Gastrocnemius medialis (tissue), 4 donors: ENCODE measurements around the gene TTYH3. TPM values are rescaled to one million over a fixed set of nuclear protein-coding genes. Genes with fewer than 3 reads are reported as not detected.

ENCODE experiments used
- ATAC-seq, 2 donors: fragments of 150-250 bp; one replicate each; pipeline ENCODE4 v1.9.1; 2016
- DNase-seq, 2 donors: peaks; one replicate each; pipeline ENCODE4 v3.0.0-alpha.2; 2019
- H3K27ac ChIP-seq, 4 donors: fragments of 200-600 bp; sonication (generic); 1 replicate in 1 of 4; 2 replicates in 3 of 4; pipeline ENCODE4 v1.5.1; 2016 to 2018; ENCODE audit warnings: mild to moderate bottlenecking in 2 of 4, moderate library complexity in 1 of 4
- H3K27me3 ChIP-seq, 3 donors: fragments of 200-600 bp; sonication (generic) in 2 of 3; 1 replicate in 1 of 3; 2 replicates in 2 of 3; pipeline versions ENCODE4 v1.5.1 to v1.6.0; 2016 to 2019; ENCODE audit warnings: mild to moderate bottlenecking in 1 of 3, moderate library complexity in 1 of 3
- H3K36me3 ChIP-seq, 2 donors: fragments of 200-600 bp; sonication (generic) in 1 of 2; one replicate each; pipeline ENCODE4 v1.5.1; 2017 to 2018
- H3K4me1 ChIP-seq, 2 donors: fragments of 200-600 bp; sonication (generic) in 1 of 2; one replicate each; pipeline ENCODE4 v1.5.1; 2016 to 2017; ENCODE audit warnings: mild to moderate bottlenecking in 2 of 2
- H3K4me3 ChIP-seq, 4 donors: fragments of 200-600 bp; sonication (generic) in 3 of 4; 1 replicate in 1 of 4; 2 replicates in 3 of 4; pipeline ENCODE4 v1.5.1; 2016 to 2019; ENCODE audit warnings: mild to moderate bottlenecking in 2 of 4
- H3K9me3 ChIP-seq, 3 donors: fragments of 200-600 bp; sonication (generic) in 2 of 3; 1 replicate in 1 of 3; 2 replicates in 2 of 3; pipeline ENCODE4 v1.5.1; 2016 to 2019
- CTCF ChIP-seq, 5 experiments: fragments of 450-650 bp in 3 of 5; fragments of 200-600 bp in 2 of 5; sonication (generic) in 2 of 5; IDR thresholded peaks in 4 of 5; conservative IDR thresholded peaks in 1 of 5; 1 replicate in 4 of 5; 2 replicates in 1 of 5; pipeline ENCODE4 v1.5.1; 2016 to 2019; ENCODE audit warnings: antibody characterized with exemption in 5 of 5, mild to moderate bottlenecking in 3 of 5, moderate library complexity in 3 of 5
- POLR2A ChIP-seq, 2 donors: fragments of 450-650 bp; IDR thresholded peaks; one replicate each; pipeline ENCODE4 v1.6.1; 2017; ENCODE audit warnings: antibody characterized with exemption in 2 of 2, mild to moderate bottlenecking in 2 of 2, moderate library complexity in 2 of 2
- in situ Hi-C, 4 donors: fragments of 200-750 bp; cut with MboI; loops; one replicate each; pipeline versions ENCODE4 v1.15.0 to v1.8.0; 2017; ENCODE audit warnings: low sequenced_read_pairs in 4 of 4
- intact Hi-C: fragments of 100-400 bp; cut with DNase I; formaldehyde crosslinking; loops from one replicate; pipeline ENCODE4 v1.15.1; 2023; ENCODE audit warnings: low total_unique reads
- total RNA-seq, 4 donors: library from RNA; depleted of rRNA; stranded (reverse); fragments of >200 nt; gene quantifications; one replicate each; pipeline versions ENCODE4 v1.1.0 to v1.2.3, GENCODE V29; 2016

TTYH3 gene
- total RNA-seq, 4 donors from 2014 or later, result 2.9 to 14.8 (median 5.2) TPM

GRCh38 chr7:2602406-2603043 lies 29.3 kb upstream of the TTYH3 start:
- Histone ChIP-seq H3K36me3 (peaks cover 0 to 14% of the 10 kb centered on the region in 2 donors), H3K27ac (no peak overlapping the region), H3K27me3 (no peaks in the 10 kb centered on the region), H3K4me1 (peaks cover 0 to 7% of the 10 kb centered on the region in 2 donors), H3K4me3 (no peak overlapping the region), H3K9me3 (no peaks in the 10 kb centered on the region)
- no peak for DNase-seq
- no peak for TF ChIP-seq CTCF (IDR thresholded peaks at IDR 0.05 in 4 of 5, conservative IDR thresholded peaks at IDR 0.05 in 1 of 5)
- no peak for TF ChIP-seq POLR2A (IDR thresholded peaks at IDR 0.05)
- in situ Hi-C loops (no loop called here), intact Hi-C loops (no loop called here)
- no peak for ATAC-seq

DNA sequence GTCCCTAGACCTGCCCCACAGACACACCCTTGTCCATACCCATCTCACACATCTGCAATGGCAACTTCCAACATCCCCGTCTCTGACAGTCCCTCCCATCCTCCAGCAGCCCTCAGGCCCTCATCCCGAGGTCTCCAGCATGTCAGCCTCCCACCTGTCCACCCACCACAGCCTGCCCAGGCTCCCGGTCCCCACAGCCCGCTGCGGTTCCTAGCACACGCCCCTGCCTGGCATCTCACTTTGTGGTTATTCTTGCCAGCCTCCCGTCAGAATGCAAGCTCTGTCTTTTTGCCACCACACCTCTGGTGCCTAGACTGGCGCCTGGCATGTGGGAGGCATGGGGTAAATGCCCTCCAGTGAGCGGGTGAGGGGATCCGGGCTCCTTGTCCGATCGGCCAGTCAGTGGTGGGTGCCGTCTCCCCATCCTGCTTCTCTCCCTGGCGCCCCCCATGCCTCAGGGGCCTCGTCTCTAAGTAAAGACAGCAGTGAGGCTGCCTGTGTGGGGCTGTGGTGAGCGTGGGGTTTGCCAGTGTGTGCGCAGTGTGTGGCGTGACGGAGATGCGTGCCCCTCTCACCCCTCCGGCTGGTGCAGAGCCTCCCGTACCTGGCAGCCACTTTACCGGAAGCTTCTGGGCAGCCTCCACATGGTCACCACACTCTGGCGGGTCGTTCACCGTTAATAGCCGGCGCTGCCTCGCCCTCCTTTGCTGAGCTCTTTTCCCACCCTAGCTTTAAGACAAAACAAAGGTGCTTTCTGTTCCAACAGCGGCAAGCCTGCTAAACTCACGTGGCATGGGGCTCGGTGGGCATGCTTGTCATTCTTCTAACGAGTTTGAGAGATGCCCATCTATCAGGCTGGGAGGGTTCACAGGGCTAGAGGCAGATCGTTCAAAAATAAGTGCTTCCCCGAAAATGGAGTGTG lies 28.5 kb upstream of the TTYH3 start:
- TF ChIP-seq CTCF (IDR thresholded peaks at IDR 0.05 in 4 of 5, conservative IDR thresholded peaks at IDR 0.05 in 1 of 5) (no peak), POLR2A (IDR thresholded peaks at IDR 0.05) (no peak)
- in situ Hi-C loops (no loop called here), intact Hi-C loops (no loop called here)
- Histone ChIP-seq H3K27me3 (no peaks in the 10 kb centered on the region), H3K27ac (no peak overlapping the region), H3K4me3 (no peak overlapping the region), H3K36me3 (peaks cover 0 to 12% of the 10 kb centered on the region in 2 donors), H3K4me1 (peaks cover 0 to 14% of the 10 kb centered on the region in 2 donors), H3K9me3 (no peaks in the 10 kb centered on the region)
- ATAC-seq (no peak), DNase-seq (no peak)

DNA sequence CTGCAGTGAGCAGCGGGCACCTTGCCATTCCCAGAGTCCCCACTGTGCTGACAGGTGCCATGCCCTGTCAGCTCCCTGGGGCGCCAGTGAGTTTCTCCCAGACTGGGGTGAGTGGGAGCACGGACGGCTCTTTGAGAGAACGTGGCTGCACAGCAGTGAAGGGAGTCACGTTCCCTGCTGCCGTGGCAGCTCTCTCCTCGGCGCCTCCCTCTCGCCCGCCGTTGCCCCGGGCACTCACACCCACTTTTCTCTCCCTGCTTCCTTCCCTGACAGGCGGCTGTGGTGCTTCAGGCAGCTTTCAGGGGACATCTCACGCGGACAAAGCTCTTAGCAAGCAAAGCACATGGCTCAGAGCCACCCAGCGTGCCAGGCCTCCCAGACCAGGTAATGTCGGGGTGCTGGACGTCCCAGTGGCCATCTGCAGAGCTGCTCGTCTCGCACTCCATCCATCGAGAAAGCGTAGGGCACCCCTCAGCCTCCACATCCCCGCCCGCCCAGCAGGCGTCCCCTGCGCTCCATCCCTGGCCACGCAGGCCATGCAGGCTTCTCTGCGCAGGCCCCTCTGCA lies 27.1 kb upstream of the TTYH3 start:
- H3K27ac ChIP-seq, result no peak overlapping the region
- in situ Hi-C loops, result no loop called here
- no peaks in the 10 kb centered on the region for H3K27me3 ChIP-seq
- no peak for ATAC-seq
- no peak for DNase-seq
- intact Hi-C loops, result no loop called here
- TF ChIP-seq CTCF (IDR thresholded peaks at IDR 0.05 in 4 of 5, conservative IDR thresholded peaks at IDR 0.05 in 1 of 5) (no peak), POLR2A (IDR thresholded peaks at IDR 0.05) (no peak)
- H3K4me1 ChIP-seq, result peaks cover 0 to 14% of the 10 kb centered on the region in 2 donors
- no peaks in the 10 kb centered on the region for H3K9me3 ChIP-seq
- H3K36me3 ChIP-seq, result no peaks in the 10 kb centered on the region
- no peak overlapping the region for H3K4me3 ChIP-seq

DNA sequence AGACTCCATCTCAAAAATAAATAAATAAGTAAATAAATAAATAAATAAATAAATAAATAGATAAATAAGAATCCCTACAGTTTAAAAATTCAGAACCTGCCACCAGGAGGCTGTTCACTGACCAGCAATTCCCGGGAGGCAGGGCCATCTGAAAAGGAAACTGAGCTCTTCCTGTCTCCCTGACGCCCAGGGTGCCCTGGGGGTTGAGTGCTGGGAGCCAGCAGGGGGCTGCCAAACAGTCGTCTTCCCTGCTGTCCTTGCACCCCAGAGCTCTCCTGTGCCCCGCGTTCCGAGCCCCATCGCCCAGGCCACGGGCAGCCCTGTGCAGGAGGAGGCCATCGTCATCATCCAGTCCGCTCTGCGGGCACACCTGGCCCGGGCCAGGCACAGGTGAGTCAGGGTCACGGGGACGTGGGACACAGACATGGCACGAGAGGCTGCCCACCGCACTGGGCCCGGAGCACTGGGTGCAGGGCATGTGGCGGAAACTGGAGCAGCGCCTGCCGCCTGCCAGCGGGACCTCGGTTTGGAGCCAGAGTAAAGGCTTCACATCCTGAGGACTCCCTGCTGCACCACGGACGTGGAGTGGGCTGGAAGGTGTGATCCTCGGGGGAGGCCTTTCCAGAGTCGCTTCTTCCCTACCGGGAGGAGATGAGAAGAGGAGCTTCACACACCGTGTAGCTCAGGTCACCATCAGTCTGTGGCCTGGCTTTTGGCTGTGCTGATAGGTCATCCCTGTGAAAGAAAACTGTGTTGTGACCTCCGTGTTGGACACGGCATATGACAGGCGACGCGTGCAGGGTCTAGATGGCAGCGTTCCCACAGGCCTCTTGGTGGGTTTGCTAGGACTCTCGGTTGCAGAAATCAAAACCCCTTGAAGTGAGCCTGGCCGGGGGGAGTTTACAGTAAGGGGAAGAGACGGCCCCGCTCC lies 25.9 kb upstream of the TTYH3 start:
- TF ChIP-seq POLR2A (IDR thresholded peaks at IDR 0.05) (no peak), CTCF (IDR thresholded peaks at IDR 0.05 in 4 of 5, conservative IDR thresholded peaks at IDR 0.05 in 1 of 5) (no peak)
- H3K4me3 ChIP-seq, result no peak overlapping the region
- H3K9me3 ChIP-seq, result no peaks in the 10 kb centered on the region
- ATAC-seq, result no peak
- H3K27ac ChIP-seq, result no peak overlapping the region
- no peaks in the 10 kb centered on the region for H3K36me3 ChIP-seq
- peaks cover 0 to 14% of the 10 kb centered on the region in 2 donors for H3K4me1 ChIP-seq
- in situ Hi-C loops, result no loop called here
- no peak for DNase-seq
- intact Hi-C loops, result no loop called here
- no peaks in the 10 kb centered on the region for H3K27me3 ChIP-seq
